ENCODE data around the gene DNAJC19.
"Not testable (repeated sequence)": the region's sequence is repeated elsewhere in the genome, so short reads cannot be mapped to it uniquely, and the experiment has no call there.

Gene DNAJC19

DNA sequence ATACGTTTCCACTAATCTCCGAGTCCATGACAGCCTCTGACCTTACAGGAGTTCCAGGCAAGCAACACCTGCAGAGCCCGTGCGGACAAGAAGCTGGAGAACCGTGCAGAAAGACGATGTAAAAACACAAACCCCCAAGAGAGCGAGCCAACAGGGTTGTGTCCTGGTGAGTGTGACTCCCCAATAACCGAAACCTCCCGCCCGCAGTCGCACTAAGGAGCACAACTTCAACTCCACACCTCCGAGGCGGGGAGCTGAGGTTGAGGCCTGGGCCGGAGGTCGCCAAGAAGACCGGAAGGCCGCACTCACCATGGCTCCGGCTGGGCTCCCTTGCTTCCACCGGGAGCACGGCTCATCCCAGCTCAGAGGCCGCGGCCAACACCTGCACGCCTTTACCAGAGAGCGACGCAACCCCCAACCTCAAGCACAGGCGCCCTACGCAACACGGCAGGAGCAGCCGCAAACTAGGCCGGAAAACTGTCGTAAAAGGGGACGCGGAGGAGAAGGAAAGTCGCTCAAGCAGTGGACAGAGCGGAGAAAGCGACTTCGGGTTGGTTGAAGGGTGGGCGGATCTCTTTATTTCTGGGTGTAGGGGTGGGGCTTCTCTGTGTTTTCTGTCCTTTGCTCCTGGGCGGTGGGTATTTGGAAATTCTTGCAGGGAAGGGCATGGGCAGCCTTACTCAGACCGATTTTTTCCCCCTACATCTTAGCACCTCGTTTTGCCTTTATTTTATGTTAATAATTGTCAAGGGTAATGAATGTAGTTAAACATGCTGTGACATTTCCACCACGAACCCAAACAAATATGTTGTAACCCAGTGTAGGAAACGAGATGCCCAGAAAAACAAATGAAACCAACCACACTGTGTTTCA, at the start of gene DNAJC19:
TSS of gene DNAJC19 (minus strand) at position 446 of the 873 bp plus-strand sequence. CDS start at position 312, 134 bp downstream.
- peak; percentile 55 for DNase-seq (ENCODE audit: low spot score)

DNA sequence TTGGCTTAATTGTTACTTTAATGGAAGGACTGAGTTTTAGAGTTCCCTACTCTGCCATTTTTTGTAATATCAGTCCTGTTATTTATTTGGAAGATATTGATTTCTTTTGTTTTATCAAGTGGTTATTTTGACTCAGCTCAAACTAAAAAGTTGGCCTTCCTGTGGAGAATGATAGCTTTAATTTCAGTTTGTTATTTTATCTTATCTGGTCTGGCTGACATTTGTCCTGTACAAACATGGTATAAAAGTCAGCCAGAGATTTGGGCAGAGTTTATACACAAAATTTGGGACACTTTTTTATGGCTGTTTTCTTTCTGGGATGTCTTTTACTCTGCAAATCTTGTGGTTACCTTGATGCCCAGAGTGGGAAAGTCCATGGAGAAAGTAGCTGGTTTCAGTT, 41.4 kb upstream of the DNAJC19 start:
- DNase-seq (ENCODE audit: low spot score): no peak

DNA sequence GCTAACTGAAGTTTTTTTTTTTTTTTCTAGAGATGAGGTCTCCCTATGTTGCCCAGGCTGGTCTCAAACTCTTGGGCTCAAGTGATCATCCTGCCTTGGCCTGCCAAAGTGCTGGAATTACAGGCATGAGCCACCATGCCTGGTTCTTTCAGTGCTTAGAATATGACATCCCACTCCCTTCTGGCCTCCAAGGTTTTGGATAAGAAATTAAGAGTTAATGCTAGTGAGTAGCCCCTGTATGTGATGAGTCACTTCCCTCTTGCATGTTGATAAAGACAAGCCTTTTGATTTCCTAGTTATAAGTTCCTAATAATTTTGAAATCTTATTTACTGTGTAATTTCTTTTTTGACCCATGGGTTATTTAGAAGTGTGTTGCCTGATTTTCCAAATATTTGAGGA, 35.7 kb upstream of the DNAJC19 start:
- DNase-seq (ENCODE audit: low spot score): no peak

DNA sequence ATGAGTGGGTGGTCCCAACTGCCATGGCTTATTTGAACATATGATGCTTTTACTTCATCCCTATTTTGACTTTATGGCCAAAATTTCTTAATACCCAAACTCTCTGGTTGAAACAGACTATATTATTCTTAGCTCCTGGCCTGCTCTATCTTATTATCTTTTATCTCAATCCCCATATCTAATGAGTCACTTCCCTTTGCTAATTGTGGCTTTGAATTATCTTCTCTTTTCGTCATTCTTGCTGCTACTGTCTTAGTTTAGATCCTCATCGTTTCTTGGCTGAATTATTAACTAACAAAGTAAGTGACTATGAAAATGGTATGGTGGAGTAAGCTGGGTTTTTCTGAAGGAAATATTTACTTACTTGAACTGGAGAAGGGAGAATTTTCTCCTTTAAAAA, 28.2 kb upstream of the DNAJC19 start:
- DNase-seq (ENCODE audit: low spot score): no peak

DNA sequence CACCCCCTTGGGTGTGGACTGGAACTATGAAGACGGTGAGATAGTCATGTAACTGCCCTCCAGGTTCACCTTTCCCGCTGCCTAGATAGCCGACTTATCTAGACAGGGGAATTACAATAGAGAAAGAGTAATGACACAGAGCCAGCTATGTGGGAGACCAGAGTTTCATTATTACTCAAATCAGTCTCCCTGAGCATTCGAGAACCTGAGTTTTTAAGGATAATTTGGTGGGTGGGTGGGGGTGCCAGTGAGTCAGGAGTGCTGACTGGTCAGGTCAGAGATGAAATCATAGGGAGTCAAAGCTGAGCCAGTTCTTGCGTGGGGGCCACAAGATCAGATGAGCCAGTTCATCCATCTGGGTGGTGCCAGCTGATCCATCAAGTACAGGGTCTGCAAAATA, 19.7 kb upstream of the DNAJC19 start:
- DNase-seq (ENCODE audit: low spot score): no peak

DNA sequence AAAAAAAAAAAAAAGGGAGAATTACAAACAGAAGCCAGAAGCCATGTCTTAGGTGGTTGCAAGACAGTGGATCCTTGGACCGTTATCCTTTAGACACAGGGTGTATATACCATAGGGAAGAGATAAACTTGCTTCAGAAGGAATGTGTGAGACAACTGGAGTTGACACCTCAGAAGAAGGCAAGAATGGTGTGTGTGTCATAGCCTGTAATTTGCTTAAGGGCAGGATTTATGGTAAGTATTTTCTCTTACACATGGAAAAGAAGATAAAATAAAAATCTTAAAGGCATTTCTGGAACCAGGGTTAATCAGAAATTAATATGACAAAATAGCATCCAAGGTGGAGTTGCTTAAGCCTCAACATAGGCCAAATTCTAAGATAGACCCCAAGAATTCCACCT, 19.3 kb upstream of the DNAJC19 start:
- DNase-seq (ENCODE audit: low spot score): no peak

DNA sequence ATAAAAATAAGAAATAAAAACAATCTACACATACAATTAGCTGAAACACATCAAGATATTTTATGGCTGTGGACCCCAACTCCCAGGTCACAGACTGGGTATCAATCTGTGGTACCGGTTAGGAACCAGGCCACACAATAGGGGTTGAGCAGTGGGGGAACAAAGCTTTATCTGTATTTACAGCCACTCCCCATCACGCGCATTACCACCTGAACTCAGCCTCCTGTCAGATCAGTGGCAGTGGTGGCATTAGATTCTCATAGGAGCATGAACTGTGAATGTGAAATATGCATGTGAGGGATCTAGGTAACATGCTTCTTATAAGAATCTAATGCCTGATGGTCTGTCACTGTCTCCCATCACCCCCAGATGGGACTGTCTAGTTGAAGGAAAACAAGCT, 17.7 kb upstream of the DNAJC19 start:
- no peak for DNase-seq (ENCODE audit: low spot score)

DNA sequence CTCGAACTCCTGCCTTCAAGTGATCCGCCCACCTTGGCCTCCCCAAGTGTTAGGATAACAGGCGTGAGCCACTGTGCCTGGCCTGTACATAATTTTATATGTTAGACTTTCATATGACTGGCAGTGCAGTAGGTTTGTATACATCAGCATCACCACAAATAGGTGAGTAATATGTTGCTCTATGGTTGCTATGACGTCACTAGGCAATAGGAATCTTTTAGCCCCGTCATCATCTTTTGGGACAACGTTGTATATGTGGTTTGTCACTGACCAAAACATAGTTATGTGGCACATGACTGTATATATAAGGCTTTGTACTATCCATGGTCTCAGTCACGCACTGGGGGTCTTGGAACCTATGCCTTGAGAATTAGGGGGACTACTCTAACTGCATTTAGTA, 17.0 kb upstream of the DNAJC19 start:
- no peak for DNase-seq (ENCODE audit: low spot score)

DNA sequence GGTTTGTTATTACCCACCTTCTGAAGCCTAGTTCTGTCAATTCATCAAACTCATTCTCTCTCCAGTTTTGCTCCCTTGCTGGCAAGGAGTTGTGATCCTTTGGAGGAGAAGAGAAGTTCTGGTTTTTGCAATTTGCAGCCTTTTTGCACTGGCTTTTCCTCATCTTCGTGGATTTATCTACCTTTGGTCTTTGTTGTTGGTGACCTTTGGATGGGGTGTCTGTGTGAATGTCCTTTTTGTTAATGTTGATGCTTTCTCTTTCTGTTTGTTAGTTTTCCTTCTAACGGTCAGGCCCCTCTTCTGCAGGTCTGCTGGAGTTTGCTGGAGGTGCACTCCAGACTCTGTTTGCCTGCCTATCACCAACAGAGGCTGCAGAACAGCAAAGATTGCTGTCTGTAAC, 13.9 kb upstream of the DNAJC19 start:
- not testable (repeated sequence) for DNase-seq (ENCODE audit: low spot score)

DNA sequence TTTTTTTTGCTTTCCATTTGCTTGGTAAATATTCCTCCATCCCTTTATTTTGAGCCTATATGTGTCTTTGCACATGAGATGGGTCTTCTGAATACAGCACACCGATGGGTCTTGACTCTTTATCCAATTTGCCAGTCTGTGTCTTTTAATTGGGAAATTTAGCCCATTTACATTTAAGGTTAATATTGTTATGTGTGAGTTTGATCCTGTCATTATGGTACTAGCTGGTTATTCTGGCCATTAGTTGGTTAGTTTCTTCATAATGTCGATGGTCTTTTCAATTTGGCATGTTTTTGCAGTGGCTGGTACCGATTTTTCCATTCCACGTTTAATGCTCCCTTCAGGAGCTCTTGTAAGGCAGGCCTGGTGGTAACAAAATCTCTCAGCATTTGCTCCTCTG, 12.8 kb upstream of the DNAJC19 start:
- DNase-seq (ENCODE audit: low spot score): not testable (repeated sequence)

DNA sequence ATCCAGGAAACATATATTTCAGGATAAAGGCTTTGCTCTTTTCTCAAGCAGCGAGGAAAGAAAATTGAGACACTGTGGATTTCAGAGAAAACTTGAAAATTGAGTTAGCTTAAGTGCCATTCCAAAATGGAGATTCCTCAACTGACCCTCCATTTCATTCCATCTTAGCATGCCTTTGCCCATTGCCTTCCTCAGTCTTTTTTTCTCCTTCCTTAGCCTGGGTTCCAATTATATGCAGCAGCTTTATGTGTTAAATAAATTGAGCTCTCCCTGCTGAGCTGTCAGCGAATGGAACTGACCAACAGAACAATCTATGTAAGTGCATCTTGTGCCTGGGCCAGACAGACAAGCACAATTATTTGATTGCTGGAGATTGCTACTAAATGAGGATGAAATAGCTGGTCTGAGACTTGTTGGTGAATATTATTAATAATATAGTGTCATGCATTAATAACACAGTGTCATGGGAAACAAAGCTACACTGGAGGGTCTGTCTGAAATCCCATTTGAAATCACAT, 6.9 kb upstream of the DNAJC19 start:
- DNase-seq (ENCODE audit: low spot score): no peak

DNA sequence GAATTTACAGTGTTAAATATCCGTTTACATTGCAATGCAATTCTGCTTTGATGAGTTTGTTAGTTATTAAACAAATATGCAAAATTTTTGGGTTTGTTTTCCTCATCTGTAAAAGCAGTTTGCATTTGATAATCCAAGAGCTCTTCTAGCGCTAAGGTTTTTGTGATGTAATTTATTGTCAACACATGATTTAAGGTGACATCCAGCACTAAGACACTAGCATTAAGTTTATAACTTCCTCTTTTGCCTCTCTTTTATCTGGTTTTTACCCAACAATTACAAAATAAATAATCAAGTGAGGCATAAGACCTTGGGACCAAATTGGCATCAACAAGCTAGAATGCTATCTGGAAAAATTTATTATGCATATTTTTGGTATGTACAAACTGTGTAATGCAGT, 969 bp upstream of the DNAJC19 start:
- DNase-seq (ENCODE audit: low spot score): no peak

DNA sequence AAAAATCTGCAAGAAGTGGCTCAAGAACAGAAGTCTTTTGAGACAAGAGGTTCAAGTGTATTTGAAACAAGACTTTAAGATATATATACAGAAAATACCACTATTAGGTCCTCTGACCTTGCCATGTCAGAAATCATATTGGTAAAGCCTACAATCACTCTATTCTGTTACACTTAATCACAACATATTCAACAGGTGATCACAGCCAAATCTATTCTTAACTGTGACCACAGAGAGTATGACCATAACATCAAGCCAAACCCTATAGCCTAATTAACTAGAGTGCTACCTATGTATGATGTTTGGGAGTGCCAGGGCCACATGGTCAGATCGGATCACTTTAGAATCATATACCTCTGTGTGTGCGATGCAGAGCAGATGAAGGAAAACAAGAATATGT, 2.2 kb downstream of the DNAJC19 start:
- no peak for DNase-seq (ENCODE audit: low spot score)

DNA sequence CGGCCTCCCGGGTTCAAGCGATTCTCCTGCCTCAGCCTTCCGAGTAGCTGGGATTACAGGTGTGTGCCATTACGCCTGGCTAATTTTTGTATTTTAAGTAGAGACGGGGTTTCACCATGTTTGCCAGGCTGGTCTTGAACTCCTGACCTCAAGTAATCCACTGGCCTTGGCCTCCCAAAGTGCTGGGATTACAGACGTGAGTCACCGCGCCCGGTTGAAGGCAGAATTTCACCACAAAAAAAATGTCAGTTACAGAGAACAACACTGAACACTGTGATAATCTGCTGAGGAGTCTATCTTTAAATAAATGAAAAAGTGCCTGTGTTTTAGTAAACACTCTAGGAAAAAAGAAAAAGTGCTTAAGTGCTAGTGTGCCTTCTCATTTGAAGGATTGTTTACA, 3.2 kb downstream of the DNAJC19 start:
- DNase-seq (ENCODE audit: low spot score): not testable (repeated sequence)

DNA sequence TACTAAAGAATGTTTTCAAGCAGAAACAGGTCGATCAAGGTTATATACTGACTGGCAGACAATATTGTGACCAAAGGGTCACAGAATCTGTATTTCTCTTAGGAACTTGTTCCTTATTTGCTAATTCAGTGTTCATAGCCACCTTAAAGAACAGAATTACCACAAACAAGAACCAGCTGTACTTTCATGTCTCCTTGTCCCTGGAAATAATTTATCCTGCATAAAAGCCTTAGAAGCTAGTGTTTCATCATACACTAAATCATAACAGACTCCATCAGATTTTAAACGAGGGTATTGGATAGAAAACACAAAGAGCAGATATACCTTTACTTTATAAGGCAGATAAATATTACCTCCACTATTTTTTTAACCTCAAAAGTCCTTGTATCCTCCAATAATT, 6.4 kb downstream of the DNAJC19 start:
- no peak for DNase-seq (ENCODE audit: low spot score)

DNA sequence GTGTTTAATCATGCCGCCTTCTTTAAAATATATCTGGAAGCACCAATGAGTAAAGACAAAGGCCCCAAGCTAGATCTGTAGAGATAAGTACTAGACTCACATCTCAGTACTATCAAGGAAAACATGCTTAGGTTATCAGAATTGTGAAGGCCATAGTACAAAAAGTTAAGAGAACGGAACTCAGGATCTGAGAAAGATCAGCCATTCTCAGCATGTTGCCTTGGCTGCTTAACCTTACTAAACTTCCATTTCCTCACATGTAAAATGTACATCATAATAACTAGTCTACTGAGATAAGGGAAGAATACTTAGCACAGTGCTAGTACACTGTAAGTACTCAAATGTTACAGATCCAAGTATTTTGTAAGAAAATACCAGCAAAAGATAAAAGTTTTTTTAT, 7.6 kb downstream of the DNAJC19 start:
- no peak for DNase-seq (ENCODE audit: low spot score)

DNA sequence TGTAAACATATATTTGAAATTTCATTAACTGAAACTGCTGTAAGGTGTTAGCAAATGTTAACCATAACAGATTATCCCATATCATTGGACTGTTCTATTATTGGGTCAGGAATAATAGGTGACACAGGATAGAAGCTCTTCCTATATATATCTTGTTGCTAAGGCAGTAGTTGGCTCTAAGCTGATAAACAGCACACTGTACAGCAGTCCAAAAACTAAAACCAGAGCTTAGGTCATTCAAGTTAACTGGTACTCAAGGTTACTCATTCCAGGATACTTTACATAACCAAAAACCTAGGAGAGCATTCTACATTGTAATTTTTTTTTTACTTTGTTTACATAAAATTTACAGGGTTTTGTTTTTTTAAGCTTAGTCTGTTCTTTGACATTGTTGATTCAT, 8.9 kb downstream of the DNAJC19 start:
- DNase-seq (ENCODE audit: low spot score): no peak

DNA sequence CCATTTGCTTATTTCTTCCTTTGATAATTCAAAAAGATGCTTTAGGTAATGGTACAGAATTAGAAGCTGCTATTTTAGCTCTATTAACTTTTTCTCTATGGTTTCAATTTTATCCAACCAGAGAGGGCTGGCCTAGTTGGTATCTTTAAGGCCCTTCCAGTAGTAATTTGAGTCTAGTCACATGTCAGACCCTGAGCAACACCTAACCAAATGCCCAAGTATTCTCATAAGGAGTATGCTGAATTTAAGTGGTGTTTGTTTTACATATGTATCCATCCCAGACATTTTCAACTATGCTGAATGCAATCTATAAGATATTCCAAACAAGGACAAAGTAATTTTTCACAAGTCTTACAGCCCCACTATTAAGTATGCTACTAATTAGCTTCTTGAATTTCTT, 9.6 kb downstream of the DNAJC19 start:
- no peak for DNase-seq (ENCODE audit: low spot score)

DNA sequence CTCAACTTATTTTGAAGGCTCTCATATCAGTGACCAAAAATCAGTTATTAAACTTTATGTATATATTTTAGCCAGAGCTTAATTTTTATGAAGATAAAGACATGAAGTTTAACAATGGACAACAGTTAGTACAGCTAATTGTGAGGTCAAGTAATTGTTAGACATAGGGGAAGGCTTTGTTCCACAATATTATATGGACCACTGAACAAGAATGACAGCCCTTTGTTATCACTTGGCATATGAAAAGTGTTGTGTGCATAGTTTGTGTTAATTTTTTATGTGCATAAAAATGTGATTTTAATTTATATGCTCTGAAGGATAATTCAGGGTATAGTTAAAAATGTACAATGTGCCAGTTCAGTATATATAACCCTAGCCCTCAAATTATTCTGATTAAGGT, 12.0 kb downstream of the DNAJC19 start:
- no peak for DNase-seq (ENCODE audit: low spot score)

DNA sequence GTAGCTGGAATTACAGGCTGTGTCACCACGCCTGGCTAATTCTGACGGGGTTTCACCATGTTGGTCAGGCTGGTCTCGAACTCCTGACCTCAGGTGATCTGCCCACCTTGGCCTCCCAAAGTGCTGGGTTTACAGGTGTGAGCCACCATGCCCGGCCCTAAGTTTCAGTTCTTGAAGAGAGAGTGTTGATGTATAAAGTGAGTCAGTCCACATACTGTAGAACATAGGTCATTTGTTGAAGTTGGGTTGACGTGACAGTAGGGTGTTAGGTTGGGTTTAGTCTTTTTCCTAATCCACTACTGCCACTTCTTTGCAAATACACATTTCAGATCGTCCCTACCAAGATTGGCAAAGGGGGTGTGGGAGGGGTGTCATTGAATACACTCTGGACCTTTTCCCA, 15.2 kb downstream of the DNAJC19 start:
- DNase-seq (ENCODE audit: low spot score): no peak

DNA sequence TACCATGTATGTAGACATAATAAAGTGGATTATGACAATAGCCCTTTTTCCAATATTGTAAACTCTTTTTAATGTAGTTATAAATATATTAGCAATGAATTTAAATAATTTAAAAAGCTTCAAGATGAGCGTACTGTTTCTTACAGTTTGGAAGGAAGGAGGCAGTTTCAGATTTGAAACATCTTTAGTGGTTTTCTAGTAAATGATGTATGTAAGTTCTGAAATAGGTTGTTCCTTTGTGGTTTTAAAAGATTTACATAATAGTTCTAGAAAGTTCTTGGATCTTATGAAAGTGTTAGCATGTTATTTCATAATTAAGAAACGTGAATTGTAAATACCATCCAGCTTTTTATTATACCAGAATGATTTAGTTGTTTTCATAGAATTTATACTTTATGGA, 16.0 kb downstream of the DNAJC19 start:
- DNase-seq (ENCODE audit: low spot score): no peak

DNA sequence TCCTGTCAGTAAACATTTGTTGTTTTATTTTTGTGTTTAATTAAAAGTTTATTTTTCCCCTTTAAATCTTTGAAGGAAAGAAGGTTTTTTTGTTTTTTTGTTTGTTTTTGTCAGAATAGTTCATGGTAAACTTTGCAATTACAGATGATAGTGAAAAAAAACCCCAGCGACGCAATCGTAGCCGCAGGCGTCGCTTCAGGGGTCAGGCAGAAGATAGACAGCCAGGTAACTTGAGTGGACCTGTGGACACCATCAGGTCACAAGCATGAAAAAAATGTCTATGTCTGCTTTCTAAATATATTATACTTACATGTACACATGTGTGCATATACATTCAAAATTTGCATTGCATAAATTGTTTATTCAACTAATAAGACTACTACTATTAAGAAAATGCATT, 18.6 kb downstream of the DNAJC19 start:
- no peak for DNase-seq (ENCODE audit: low spot score)

DNA sequence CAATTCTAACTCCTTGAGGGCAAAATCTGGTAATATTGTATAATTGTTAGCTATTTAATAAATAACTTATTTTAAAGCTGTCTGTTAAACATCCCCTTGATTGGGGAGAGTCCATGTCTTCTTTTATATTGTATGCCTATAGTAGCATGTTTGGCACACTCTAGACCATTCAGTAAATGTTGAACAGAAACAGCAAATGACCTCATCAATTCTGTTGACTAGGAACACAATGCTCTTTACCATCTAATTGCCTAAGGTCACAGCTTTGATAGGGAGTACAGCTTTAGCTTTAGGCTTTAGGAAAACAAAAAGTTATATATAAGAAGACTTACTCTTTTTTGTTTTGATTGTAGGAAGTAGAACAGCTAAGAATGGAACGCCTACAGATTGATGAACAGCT, 27.0 kb downstream of the DNAJC19 start:
- DNase-seq (ENCODE audit: low spot score): no peak

DNA sequence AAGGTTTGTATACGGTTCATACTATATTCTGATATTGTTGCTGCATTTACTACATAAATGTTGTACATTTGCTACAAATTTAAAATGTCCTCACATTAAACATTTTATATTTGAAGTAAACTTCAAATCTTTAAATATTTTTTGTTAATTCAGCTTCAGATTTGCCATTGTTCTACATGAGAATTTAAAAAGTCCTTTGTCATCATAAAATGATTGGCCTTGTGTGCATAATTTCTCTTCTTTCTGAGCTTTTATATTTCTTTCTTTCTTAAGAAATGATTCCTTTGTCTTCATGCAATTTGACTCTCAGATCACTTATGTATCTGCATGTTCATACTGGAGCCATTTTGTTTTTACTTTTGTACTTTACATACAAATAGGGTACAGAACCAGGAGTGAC, 28.0 kb downstream of the DNAJC19 start:
- no peak for DNase-seq (ENCODE audit: low spot score)

All from HuH-7.5 (cell line).